GM21367 (cell line): Measurements from ENCODE around the gene PCGF3.
"Not testable (repeated sequence)": the region's sequence is repeated elsewhere in the genome, so short reads cannot be mapped to it uniquely, and the experiment has no call there.

Experiments
- ATAC-seq: cut with Tn5 transposase; IDR thresholded peaks from one replicate; pipeline ENCODE4 v1.9.1; 2021; ENCODE audit not compliant: unreplicated experiment

PCGF3 gene

GRCh38 chr4:703336-704197, 2.1 kb upstream of the PCGF3 start:
- ATAC-seq: no peak

- no peak for ATAC-seq
Observed at GRCh38 chr4:704198-704891, 1.3 kb upstream of the PCGF3 start.

- no peak for ATAC-seq
Observed at GRCh38 chr4:704971-705277, 708 bp upstream of the PCGF3 start.

GRCh38 chr4:706083-706633, 526 bp downstream of the PCGF3 start:
- ATAC-seq: not testable (repeated sequence)

GRCh38 chr4:706834-707598, 1.4 kb downstream of the PCGF3 start:
- ATAC-seq: no peak

DNA sequence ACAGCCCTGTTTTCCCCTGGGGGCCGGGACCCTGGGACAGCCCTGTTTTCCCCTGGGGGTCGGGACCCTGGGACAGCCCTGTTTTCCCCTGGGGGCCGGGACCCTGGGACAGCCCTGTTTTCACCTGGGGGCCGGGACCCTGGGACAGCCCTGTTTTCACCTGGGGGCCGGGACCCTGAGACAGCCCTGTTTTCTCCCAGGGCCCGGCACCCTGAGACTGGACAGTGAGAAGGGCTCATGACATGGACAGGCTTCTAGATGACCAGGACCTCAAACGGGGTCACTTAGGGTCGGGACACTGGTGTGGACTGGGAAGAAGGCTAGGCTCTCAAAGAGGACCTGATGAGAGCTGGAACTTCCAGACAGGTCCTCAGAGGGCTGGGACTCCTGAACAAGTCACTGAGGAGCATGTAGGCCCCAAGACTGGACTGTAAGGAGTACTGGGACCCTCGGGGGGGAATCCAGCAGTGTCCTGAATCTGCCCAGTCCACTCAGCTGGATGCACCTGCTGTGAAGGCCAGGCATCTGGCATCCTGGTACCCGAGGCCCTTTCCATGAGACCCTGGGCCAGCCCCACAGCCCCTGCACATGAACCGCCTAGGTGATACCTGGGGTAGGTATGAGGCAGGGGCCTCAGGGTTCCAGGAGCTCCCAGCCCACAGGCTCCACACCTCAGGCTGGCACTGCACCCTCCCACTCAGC, 2.4 kb downstream of the PCGF3 start:
- ATAC-seq: no peak

- no peak for ATAC-seq
Observed at GRCh38 chr4:708631-708933, 3.0 kb downstream of the PCGF3 start.

GRCh38 chr4:709348-709747, 3.7 kb downstream of the PCGF3 start:
- ATAC-seq: no peak

DNA sequence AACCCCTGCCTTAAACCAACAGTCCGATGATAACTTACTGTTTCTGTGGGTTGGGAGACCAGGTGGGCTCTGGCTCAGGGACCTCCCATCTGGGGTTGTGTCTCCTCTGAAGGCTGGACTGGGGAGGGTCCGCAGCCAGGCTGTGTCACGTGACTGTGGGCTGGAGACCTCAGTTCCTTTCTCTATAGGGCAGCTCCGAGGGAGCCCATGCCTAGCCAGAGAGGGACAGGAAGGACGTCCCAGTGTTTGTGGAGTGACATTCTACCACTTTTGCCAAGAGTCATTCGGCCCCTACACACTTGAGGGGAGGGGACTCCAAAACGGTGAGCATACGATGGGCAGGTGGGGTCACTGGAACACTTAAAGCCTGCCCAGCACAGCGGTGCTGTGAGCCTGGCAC, 4.5 kb downstream of the PCGF3 start:
- no peak for ATAC-seq

- ATAC-seq: no peak
Observed at GRCh38 chr4:710916-711315, 5.3 kb downstream of the PCGF3 start.

DNA sequence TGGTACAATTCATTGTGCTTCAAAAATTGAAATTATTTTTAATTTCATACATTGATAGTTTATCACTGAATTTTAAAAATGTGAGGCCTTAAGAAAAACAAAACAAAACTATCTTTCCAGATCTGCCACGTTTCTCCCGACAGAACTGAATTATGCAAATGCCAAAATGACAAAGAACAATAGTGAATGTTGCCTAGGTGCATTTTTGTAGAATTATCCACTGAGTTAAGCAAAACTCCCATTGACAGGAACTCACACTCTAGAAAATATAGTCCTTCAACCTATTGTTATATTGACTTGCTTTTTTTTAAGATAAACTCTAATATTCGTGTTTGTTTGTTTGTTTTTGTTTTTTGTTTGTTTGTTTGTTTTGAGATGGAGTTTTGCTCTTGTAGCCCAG, 6.5 kb downstream of the PCGF3 start:
- no peak for ATAC-seq

DNA sequence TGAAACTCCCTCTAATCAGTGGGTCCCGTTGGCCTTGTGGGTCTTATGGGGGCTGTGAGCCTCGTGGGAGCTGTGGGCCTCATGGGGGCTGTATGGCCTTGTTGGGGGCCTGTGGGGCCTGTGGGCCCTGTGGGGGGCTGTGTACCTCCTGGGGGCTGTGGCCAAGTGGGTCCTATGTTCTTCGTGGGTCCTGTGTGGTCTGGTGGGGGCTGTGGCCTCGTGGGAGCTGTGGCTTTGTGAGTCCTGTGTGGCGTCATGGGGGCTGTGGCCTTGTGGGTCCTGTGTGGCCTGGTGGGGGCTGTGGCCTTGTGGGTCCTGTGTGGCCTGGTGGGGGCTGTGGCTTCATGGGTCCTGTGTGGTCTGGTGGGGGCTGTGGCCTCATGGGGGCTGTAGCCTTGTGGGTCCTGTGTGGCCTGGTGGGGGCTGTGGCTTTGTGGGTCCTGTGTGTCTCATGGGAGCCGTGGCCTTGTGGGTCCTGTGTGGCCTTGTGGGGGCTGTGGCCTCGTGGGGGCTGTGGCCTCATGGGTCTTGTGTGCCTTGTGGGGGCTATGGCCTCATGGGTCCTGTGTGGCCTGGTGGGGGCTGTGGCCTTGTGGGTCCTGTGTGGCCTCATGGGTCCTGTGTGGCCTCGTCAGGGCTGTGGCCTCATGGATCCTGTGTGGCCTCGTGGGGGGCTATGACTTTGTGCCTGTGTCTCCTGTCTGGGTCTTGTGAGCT, 7.4 kb downstream of the PCGF3 start:
- no peak for ATAC-seq

- no peak for ATAC-seq
Observed at GRCh38 chr4:714087-714486, 8.5 kb downstream of the PCGF3 start.

- ATAC-seq: no peak
Observed at GRCh38 chr4:717601-718320, 12.1 kb downstream of the PCGF3 start.

DNA sequence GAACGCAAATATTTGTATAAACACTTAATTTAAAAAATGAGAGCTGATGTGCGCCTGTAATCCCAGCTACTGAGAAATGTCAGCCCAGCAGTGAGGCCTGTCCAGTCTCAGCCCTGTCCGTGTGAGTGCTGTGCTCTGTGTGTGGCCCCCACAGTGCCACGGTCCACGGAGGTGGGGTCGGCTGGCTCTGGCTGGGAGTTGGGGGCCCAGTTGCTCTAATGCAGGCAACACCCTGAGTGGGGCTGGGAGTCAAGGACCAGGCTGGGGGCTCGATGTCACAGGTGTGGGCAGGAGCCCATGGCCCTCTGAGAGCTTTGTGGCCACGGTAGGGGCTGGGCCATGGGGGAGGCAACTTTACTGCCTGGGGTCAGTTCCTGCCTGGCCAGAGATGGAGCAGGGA, 12.8 kb downstream of the PCGF3 start:
- ATAC-seq: no peak

DNA sequence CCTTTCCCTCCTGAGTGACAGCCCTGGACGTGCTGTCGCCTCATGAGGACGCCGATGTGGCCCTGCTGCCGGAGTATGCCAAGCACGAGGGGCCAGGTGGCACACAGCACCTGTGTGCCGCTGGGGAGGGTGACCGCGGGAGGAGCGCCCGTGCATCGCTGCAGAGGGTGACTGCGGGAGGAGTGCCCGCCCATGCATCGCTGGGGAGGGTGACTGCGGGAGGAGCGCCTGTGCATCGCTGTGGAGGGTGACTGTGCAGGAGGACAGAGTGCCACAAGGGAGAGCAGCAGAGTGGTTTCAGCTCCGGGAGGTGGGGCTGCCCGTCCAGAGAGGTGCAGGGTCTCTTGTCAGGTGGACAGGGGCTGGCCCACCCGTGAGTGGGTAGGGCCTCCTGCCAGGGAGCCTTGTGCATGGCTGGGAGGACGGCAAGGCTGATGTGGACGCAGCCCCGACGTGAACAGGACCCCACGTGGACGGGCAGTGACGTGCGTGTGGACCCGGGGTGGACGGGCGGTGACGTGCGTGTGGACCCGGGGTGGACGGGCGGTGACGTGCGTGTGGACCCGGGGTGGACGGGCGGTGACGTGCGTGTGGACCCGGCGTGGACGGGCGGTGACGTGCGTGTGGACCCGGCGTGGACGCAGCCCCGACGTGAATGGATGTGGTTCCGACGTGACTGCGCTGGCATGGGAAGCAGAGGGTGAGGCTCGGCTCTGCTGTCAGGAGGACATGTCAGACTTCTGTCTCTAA, 14.7 kb downstream of the PCGF3 start:
- no peak for ATAC-seq

DNA sequence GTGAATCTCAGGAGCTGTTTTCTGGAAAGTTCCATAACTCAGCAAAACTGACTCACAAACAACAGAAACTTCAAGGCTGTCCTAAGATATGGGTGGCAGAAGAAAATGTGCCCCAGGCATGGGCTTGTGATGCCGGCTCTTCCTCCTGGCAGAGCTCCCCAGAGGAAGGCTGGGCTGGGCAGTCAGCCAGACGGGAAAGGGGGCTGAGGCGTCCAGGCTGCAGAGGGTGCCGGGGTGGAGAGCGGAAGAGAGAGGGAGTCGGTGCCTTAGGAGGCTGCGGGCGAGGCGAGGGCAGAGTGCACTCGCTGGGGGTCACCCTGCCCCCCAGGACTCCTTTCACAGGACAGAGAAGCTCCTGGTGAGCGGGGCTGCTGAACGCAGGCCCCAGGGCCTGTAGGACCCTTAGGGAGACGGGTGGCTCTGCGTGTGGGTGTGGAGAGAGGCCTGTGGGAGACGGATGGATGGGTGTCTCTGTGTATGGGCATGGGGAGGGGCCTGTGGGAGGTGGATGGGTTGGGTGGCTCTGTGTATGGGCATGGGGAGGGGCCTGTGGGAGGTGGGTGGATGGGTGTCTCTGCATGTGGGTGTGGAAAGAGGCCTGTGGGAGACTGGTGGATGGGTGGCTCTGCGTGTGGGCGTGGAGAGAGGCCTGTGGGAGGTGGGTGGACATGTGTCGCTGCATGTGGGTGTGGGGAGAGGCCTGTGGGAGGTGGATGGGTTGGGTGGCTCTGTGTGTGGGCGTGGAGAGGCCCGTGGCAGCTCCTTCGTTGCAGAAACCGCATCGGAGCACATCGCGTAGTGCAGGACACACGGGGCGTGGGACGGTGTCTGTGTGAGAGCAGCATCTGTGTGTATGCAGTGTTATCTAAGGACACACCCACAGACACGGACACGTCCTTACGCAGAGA, 15.9 kb downstream of the PCGF3 start:
- no peak for ATAC-seq

DNA sequence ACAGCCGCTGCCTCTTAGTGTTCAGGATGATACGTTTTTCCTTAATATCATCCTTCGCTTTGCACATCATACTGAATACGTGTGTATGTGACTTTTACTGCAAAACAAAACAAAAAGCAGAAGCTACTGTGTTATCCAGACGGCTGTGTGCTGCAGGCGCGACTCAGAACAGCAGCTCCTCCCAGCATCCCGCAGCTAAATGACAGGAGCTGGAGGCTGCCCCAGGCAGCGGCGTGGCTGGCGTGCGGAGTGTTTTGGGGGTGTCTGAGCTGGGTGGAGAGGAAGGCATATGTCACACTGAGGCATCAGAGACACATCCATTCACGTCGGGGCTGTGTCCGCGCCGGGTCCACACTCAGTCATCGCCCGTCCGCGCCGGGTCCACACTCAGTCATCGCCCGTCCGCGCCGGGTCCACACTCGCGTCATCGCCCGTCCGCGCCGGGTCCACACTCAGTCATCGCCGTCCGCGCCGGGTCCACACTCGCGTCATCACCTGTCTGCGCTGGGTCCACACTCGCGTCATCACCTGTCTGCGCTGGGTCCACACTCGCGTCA, 16.6 kb downstream of the PCGF3 start:
- ATAC-seq: no peak
